CD14-positive monocyte (primary cell): ENCODE results near the gene KIF1A. TPM values are rescaled to one million over a fixed set of nuclear protein-coding genes. Genes with fewer than 3 reads are reported as not detected.

Source experiments
- DNase-seq, 3 donors: peaks; one replicate each; pipeline ENCODE4 v3.0.0-alpha.2; 2011 to 2022
- H2AFZ ChIP-seq: 2 replicates; pipeline ENCODE4 v1.6.0; 2012; ENCODE audit warnings: mild to moderate bottlenecking, low read depth, low read length, inconsistent platforms; ENCODE audit not compliant: insufficient read depth, poor library complexity, severe bottlenecking
- H3K27ac ChIP-seq, 2 donors: 1 replicate in 1 of 2; 2 replicates in 1 of 2; pipeline ENCODE4 v1.5.1; 2012 to 2013; ENCODE audit warnings: low read length in 2 of 2, control low read depth in 1 of 2, inconsistent platforms in 1 of 2, low read depth in 1 of 2, mild to moderate bottlenecking in 1 of 2
- H3K27me3 ChIP-seq, 2 donors: one replicate each; pipeline versions ENCODE4 v1.6.0 to v1.6.1; 2011 to 2013; ENCODE audit warnings: low read length in 2 of 2; ENCODE audit not compliant: control insufficient read depth in 2 of 2, insufficient read depth in 2 of 2
- H3K36me3 ChIP-seq, 2 donors: replicated peaks in 1 of 2; 1 replicate in 1 of 2; 2 replicates in 1 of 2; pipeline versions ENCODE4 v1.5.1 to v1.6.1; 2012 to 2013; ENCODE audit warnings: low read length in 2 of 2, control low read depth in 1 of 2, inconsistent platforms in 1 of 2, mild to moderate bottlenecking in 1 of 2; ENCODE audit not compliant: insufficient read depth in 2 of 2, control insufficient read depth in 1 of 2
- H3K4me1 ChIP-seq, 2 donors: 1 replicate in 1 of 2; 2 replicates in 1 of 2; pipeline versions ENCODE4 v1.5.1 to v1.6.1; 2012 to 2013; ENCODE audit warnings: low read length in 2 of 2, control low read depth in 1 of 2, inconsistent platforms in 1 of 2, mild to moderate bottlenecking in 1 of 2, moderate library complexity in 1 of 2; ENCODE audit not compliant: insufficient read depth in 2 of 2, control insufficient read depth in 1 of 2
- H3K4me2 ChIP-seq: replicated peaks from 2 replicates; pipeline ENCODE3; 2012; ENCODE audit warnings: low read length, moderate library complexity, mild to moderate bottlenecking; ENCODE audit not compliant: poor library complexity, severe bottlenecking; ENCODE audit errors: extremely low read depth
- H3K4me3 ChIP-seq, 3 experiments: fragments of 200-600 bp in 1 of 3; sonication (generic) in 1 of 3; replicated peaks in 1 of 3; 1 replicate in 2 of 3; 2 replicates in 1 of 3; pipeline ENCODE4 v1.5.1; 2011 to 2013; ENCODE audit warnings: low read length in 3 of 3, mild to moderate bottlenecking in 3 of 3, control low read depth in 2 of 3, low read depth in 2 of 3, inconsistent platforms in 1 of 3, moderate library complexity in 1 of 3
- H3K79me2 ChIP-seq: 2 replicates; pipeline ENCODE4 v1.6.0; 2012; ENCODE audit warnings: mild to moderate bottlenecking, control low read depth, inconsistent platforms, low read length, moderate library complexity; ENCODE audit not compliant: insufficient read depth
- H3K9ac ChIP-seq: 2 replicates; pipeline ENCODE4 v1.6.0; 2017; ENCODE audit warnings: low read length, mild to moderate bottlenecking; ENCODE audit not compliant: insufficient read depth, poor library complexity, severe bottlenecking
- H3K9me3 ChIP-seq, 2 donors: replicated peaks in 1 of 2; 1 replicate in 1 of 2; 2 replicates in 1 of 2; pipeline versions ENCODE4 v1.5.1 to v1.6.1; 2012 to 2013; ENCODE audit warnings: low read length in 2 of 2, control low read depth in 1 of 2; ENCODE audit not compliant: control insufficient read depth in 1 of 2, insufficient read depth in 1 of 2
- H4K20me1 ChIP-seq: 2 replicates; pipeline ENCODE4 v1.6.0; 2012; ENCODE audit warnings: mild to moderate bottlenecking, low read length, control low read depth, moderate library complexity; ENCODE audit not compliant: insufficient read depth
- H3K27ac Mint-ChIP-seq, 7 donors: one replicate each; pipeline ENCODE4 v1.8.0; 2020; ENCODE audit warnings: mild to moderate bottlenecking in 7 of 7, mixed read lengths in 7 of 7, moderate library complexity in 6 of 7, inconsistent platforms in 2 of 7
- H3K27me3 Mint-ChIP-seq, 3 donors: one replicate each; pipeline ENCODE4 v1.8.0; 2021 to 2022; ENCODE audit warnings: low read depth in 3 of 3, mild to moderate bottlenecking in 3 of 3, mixed read lengths in 3 of 3, moderate library complexity in 3 of 3, inconsistent platforms in 1 of 3
- H3K36me3 Mint-ChIP-seq, 2 donors: one replicate each; pipeline ENCODE4 v1.8.0; 2020; ENCODE audit warnings: mixed read lengths in 2 of 2, inconsistent platforms in 1 of 2, mild to moderate bottlenecking in 1 of 2
- H3K4me1 Mint-ChIP-seq: one replicate; pipeline ENCODE4 v1.8.0; 2020; ENCODE audit warnings: mild to moderate bottlenecking, mixed read lengths
- H3K4me3 Mint-ChIP-seq, 2 donors: one replicate each; pipeline ENCODE4 v1.8.0; 2020; ENCODE audit warnings: mild to moderate bottlenecking in 2 of 2, mixed read lengths in 2 of 2, moderate library complexity in 1 of 2
- H3K9me3 Mint-ChIP-seq, 7 donors: one replicate each; pipeline ENCODE4 v1.8.0; 2020 to 2022; ENCODE audit warnings: mixed read lengths in 7 of 7, mild to moderate bottlenecking in 6 of 7, moderate library complexity in 6 of 7, inconsistent platforms in 2 of 7
- CTCF ChIP-seq: fragments of 200-600 bp; IDR thresholded peaks from one replicate; pipeline ENCODE4 v1.8.0; 2022; ENCODE audit warnings: antibody characterized with exemption, mild to moderate bottlenecking
- WGBS: methylation state at CpG from one replicate; pipeline ENCODE4 v1.1.5; 2013; ENCODE audit warnings: missing lambda C conversion rate; ENCODE audit not compliant: insufficient coverage; 5-methylcytosine and 5-hydroxymethylcytosine counted together
- intact Hi-C, 2 donors: fragments of 100-400 bp; cut with micrococcal nuclease; formaldehyde crosslinking; loops; one replicate each; pipeline versions ENCODE4 v1.15.0 to v1.15.1; 2023
- polyA plus RNA-seq, 3 donors: library from polyadenylated mRNA; depleted of rRNA in 1 of 3; unstranded in 2 of 3; stranded (reverse) in 1 of 3; fragments of 300-500 nt in 2 of 3; fragments of >200 nt in 1 of 3; fragmentation: Illumina TruSeq in 2 of 3; gene quantifications; 1 replicate in 2 of 3; 2 replicates in 1 of 3; pipeline ENCODE4 v1.2.3, GENCODE V29; 2012 to 2021

KIF1A gene
- polyA plus RNA-seq, 3 donors: not detected

- Mint-ChIP-seq H3K4me1 (no peaks in the 10 kb centered on the region), H3K4me3 (no peak overlapping the region), H3K27ac (no peak overlapping the region), H3K27me3 (peaks cover 0 to 9% (median 6%) of the 10 kb centered on the region in 3 donors), H3K9me3 (peaks cover 0 to under 1% (median 0%) of the 10 kb centered on the region in 7 donors), H3K36me3 (no peaks in the 10 kb centered on the region)
- WGBS: 78% methylated on average over 9 of the region's 9 CpGs
- no peak overlapping the region for H3K27ac ChIP-seq
- H3K79me2 ChIP-seq: no peaks in the 10 kb centered on the region
- no peak for DNase-seq
- H2AFZ ChIP-seq: no peak overlapping the region
- no peaks in the 10 kb centered on the region for H3K27me3 ChIP-seq
- no peak overlapping the region for H3K4me3 ChIP-seq
- H3K36me3 ChIP-seq: no peaks in the 10 kb centered on the region
- H3K9me3 ChIP-seq: no peaks in the 10 kb centered on the region
- intact Hi-C loops: loop anchor here in 1 of 2 donors (10.0 kb wide), 1 partner anchor 216 kb away; no protein-coding TSS in a partner anchor
- TF ChIP-seq CTCF: no peak
- no peak overlapping the region for H3K4me2 ChIP-seq
- no peaks in the 10 kb centered on the region for H4K20me1 ChIP-seq
- no peak overlapping the region for H3K9ac ChIP-seq
- H3K4me1 ChIP-seq: no peaks in the 10 kb centered on the region
Observed at GRCh38 chr2:240731178-240731545, 88.9 kb downstream of the KIF1A start.

DNA sequence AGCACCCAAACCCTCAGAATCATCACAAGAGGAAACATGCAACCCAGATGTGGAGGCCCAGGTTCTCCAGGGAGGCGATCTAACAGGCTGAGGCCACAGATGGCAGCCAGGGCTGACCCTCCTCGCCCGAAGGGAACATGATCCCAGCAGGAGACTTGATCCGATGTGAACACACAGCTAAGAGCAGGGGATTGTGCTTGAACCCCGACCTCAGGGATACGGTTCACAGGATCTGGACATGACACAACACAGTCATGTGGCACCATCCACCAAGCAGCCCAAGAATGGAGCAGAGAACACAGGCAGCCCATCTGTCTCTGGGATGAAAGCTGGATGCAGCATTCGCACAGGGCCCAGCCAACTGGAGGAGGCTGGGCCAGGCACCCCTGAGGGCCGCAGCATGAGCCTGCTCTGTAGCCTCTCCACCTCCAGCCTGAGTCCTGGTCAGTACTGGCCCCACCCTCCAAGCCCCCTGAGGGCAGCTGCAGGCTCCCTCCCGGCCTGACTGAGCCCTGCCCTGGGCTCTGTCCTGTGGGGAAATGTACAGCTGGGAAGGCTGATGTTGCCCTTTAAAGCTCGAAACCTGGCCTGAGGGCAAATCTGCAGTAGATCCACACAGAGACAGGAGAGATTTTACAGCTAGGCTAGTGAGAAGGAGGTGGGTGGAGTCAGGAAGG, 89.4 kb downstream of the KIF1A start:
- Mint-ChIP-seq H3K9me3 (peaks cover 0 to 2% (median 0%) of the 10 kb centered on the region in 7 donors), H3K27ac (no peak overlapping the region), H3K4me3 (no peak overlapping the region), H3K27me3 (peaks cover 0 to 9% (median 6%) of the 10 kb centered on the region in 3 donors), H3K4me1 (no peaks in the 10 kb centered on the region), H3K36me3 (no peaks in the 10 kb centered on the region)
- DNase-seq: no peak
- H3K36me3 ChIP-seq: no peaks in the 10 kb centered on the region
- no peaks in the 10 kb centered on the region for H3K9me3 ChIP-seq
- no peak overlapping the region for H2AFZ ChIP-seq
- no peak overlapping the region for H3K4me3 ChIP-seq
- no peaks in the 10 kb centered on the region for H4K20me1 ChIP-seq
- no peaks in the 10 kb centered on the region for H3K79me2 ChIP-seq
- H3K27ac ChIP-seq: no peak overlapping the region
- no peaks in the 10 kb centered on the region for H3K4me1 ChIP-seq
- no peak overlapping the region for H3K9ac ChIP-seq
- no peaks in the 10 kb centered on the region for H3K27me3 ChIP-seq
- WGBS: 90% methylated on average over 9 of the region's 10 CpGs
- intact Hi-C loops: loop anchor here in 1 of 2 donors (10.0 kb wide), 1 partner anchor 216 kb away; no protein-coding TSS in a partner anchor
- no peak overlapping the region for H3K4me2 ChIP-seq
- TF ChIP-seq CTCF: no peak
